NCI-H1436 treated with DMSO at 0.1 percent for 48 hours (cell line): ENCODE data around the gene FOCAD.

Experiments
- DNase-seq: peaks from one replicate; lab custom pipeline; 2025; lab: John Stamatoyannopoulos, UW

FOCAD gene

GRCh38 chr9:20872340-20872977 lies 188.4 kb downstream of the FOCAD start:
- no peak for DNase-seq

GRCh38 chr9:20873240-20873865 lies 189.3 kb downstream of the FOCAD start:
- DNase-seq = no peak

GRCh38 chr9:20880271-20880670 lies 196.2 kb downstream of the FOCAD start:
- no peak for DNase-seq

- no peak for DNase-seq
Measured at GRCh38 chr9:20880675-20881074, 196.6 kb downstream of the FOCAD start.

- DNase-seq = no peak
Measured at GRCh38 chr9:20884985-20885593, 201.0 kb downstream of the FOCAD start.

GRCh38 chr9:20898885-20899554 lies 215.0 kb downstream of the FOCAD start:
- DNase-seq = no peak

GRCh38 chr9:20903212-20903611 lies 219.2 kb downstream of the FOCAD start:
- DNase-seq = no peak

GRCh38 chr9:20904995-20905394 lies 220.9 kb downstream of the FOCAD start:
- DNase-seq = no peak

GRCh38 chr9:20906326-20906725 lies 222.3 kb downstream of the FOCAD start:
- no peak for DNase-seq

GRCh38 chr9:20908461-20908860 lies 224.4 kb downstream of the FOCAD start:
- no peak for DNase-seq

- DNase-seq = no peak
Measured at GRCh38 chr9:20914556-20914955, 230.5 kb downstream of the FOCAD start.

GRCh38 chr9:20921362-20921761 lies 237.3 kb downstream of the FOCAD start:
- no peak for DNase-seq

GRCh38 chr9:20925256-20926045 lies 241.4 kb downstream of the FOCAD start:
- no peak for DNase-seq

GRCh38 chr9:20929276-20929675 lies 245.2 kb downstream of the FOCAD start:
- DNase-seq = no peak

GRCh38 chr9:20930836-20931235 lies 246.8 kb downstream of the FOCAD start:
- no peak for DNase-seq

- DNase-seq = no peak
Measured at GRCh38 chr9:20940447-20941173, 256.6 kb downstream of the FOCAD start.

- DNase-seq = peak; percentile 23
Measured at GRCh38 chr9:20941174-20941690, 257.2 kb downstream of the FOCAD start.

GRCh38 chr9:20944507-20944906 lies 260.4 kb downstream of the FOCAD start:
- no peak for DNase-seq

- no peak for DNase-seq
Measured at GRCh38 chr9:20945269-20945668, 261.2 kb downstream of the FOCAD start.

GRCh38 chr9:20945856-20946255 lies 261.8 kb downstream of the FOCAD start:
- no peak for DNase-seq

- no peak for DNase-seq
Measured at GRCh38 chr9:20948703-20949102, 264.6 kb downstream of the FOCAD start.
